ENCODE results near the gene NDUFV1. TPM values are rescaled to one million over a fixed set of nuclear protein-coding genes. Genes with fewer than 3 reads are reported as not detected.
A peak's percentile ranks its signal among the peaks of the same experiment; 100 is the strongest.

Gene NDUFV1
- total and polyA plus RNA-seq, 9 of the 15 experiments (the other 6 are each of a cell fraction or from before 2014, with no cell fraction given), result 10.8 to 423 (median 209) TPM

DNA sequence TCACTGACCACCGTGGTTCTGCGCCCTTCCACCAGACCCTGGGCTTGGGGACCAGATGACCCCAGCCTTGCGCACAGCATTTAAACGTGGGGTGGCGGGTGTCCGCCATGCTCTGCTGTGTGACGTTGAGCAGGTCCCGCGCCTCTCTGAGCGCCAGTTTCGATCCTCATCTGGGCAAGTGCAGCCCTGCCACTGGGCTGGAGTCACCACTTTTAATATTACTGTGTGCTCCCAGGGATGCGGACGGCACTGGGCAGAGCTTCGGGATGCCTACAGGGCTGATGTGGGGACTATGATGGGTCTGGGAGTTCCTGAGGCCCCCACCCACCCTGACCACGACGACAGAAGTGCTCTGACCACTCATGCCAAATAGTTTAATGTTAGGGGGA is 24.2 kb downstream of the NDUFV1 start (continued):
- TF ChIP-seq, protein P1, sequence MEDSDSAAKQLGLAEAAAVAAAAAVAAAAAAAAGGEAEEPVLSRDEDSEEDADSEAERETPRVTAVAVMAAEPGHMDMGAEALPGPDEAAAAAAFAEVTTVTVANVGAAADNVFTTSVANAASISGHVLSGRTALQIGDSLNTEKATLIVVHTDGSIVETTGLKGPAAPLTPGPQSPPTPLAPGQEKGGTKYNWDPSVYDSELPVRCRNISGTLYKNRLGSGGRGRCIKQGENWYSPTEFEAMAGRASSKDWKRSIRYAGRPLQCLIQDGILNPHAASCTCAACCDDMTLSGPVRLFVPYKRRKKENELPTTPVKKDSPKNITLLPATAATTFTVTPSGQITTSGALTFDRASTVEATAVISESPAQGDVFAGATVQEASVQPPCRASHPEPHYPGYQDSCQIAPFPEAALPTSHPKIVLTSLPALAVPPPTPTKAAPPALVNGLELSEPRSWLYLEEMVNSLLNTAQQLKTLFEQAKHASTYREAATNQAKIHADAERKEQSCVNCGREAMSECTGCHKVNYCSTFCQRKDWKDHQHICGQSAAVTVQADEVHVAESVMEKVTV (CRISPR knock-in tag; IDR thresholded peaks at IDR 0.05), result no peak
- peak; percentile 43; the same call in 1 of the 2 replicates for TF ChIP-seq DPF2 (IDR thresholded peaks at IDR 0.05)
- peak; percentile 21 to 80 for TF ChIP-seq KDM1A (IDR thresholded peaks at IDR 0.05)
- TF ChIP-seq PYGO2 (tag; IDR thresholded peaks at IDR 0.05), result no peak
- TF ChIP-seq TAF1 (IDR thresholded peaks at IDR 0.05; ENCODE audit: control insufficient read depth, extremely low read depth, insufficient read depth, low read length, severe bottlenecking), result no peak
- TF ChIP-seq, protein P2, sequence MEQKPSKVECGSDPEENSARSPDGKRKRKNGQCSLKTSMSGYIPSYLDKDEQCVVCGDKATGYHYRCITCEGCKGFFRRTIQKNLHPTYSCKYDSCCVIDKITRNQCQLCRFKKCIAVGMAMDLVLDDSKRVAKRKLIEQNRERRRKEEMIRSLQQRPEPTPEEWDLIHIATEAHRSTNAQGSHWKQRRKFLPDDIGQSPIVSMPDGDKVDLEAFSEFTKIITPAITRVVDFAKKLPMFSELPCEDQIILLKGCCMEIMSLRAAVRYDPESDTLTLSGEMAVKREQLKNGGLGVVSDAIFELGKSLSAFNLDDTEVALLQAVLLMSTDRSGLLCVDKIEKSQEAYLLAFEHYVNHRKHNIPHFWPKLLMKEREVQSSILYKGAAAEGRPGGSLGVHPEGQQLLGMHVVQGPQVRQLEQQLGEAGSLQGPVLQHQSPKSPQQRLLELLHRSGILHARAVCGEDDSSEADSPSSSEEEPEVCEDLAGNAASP (IDR thresholded peaks at IDR 0.05), result no peak
- no peak for TF ChIP-seq KDM4B (IDR thresholded peaks at IDR 0.05; ENCODE audit: borderline replicate concordance in 2 of 2, low read depth in 1 of 2)
- TF ChIP-seq, protein P3, sequence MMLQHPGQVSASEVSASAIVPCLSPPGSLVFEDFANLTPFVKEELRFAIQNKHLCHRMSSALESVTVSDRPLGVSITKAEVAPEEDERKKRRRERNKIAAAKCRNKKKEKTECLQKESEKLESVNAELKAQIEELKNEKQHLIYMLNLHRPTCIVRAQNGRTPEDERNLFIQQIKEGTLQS (IDR thresholded peaks at IDR 0.05), result peak; percentile 42
- TF ChIP-seq, protein P3 (CRISPR knock-in tag; conservative IDR thresholded peaks at IDR 0.05), result no peak
- no peak for TF ChIP-seq JUN (IDR thresholded peaks at IDR 0.05; ENCODE audit: borderline replicate concordance, low read depth, low read length)
- 0 out of 2 replicates have a peak, but pooled peaks have one; percentile 20 for TF ChIP-seq JUN (CRISPR knock-in tag; IDR thresholded peaks at IDR 0.05; ENCODE audit: borderline replicate concordance)
- TF ChIP-seq RBBP5 (IDR thresholded peaks at IDR 0.05; ENCODE audit: borderline replicate concordance, insufficient read depth, low read length, poor library complexity, severe bottlenecking), result no peak
- TF ChIP-seq, protein P4, sequence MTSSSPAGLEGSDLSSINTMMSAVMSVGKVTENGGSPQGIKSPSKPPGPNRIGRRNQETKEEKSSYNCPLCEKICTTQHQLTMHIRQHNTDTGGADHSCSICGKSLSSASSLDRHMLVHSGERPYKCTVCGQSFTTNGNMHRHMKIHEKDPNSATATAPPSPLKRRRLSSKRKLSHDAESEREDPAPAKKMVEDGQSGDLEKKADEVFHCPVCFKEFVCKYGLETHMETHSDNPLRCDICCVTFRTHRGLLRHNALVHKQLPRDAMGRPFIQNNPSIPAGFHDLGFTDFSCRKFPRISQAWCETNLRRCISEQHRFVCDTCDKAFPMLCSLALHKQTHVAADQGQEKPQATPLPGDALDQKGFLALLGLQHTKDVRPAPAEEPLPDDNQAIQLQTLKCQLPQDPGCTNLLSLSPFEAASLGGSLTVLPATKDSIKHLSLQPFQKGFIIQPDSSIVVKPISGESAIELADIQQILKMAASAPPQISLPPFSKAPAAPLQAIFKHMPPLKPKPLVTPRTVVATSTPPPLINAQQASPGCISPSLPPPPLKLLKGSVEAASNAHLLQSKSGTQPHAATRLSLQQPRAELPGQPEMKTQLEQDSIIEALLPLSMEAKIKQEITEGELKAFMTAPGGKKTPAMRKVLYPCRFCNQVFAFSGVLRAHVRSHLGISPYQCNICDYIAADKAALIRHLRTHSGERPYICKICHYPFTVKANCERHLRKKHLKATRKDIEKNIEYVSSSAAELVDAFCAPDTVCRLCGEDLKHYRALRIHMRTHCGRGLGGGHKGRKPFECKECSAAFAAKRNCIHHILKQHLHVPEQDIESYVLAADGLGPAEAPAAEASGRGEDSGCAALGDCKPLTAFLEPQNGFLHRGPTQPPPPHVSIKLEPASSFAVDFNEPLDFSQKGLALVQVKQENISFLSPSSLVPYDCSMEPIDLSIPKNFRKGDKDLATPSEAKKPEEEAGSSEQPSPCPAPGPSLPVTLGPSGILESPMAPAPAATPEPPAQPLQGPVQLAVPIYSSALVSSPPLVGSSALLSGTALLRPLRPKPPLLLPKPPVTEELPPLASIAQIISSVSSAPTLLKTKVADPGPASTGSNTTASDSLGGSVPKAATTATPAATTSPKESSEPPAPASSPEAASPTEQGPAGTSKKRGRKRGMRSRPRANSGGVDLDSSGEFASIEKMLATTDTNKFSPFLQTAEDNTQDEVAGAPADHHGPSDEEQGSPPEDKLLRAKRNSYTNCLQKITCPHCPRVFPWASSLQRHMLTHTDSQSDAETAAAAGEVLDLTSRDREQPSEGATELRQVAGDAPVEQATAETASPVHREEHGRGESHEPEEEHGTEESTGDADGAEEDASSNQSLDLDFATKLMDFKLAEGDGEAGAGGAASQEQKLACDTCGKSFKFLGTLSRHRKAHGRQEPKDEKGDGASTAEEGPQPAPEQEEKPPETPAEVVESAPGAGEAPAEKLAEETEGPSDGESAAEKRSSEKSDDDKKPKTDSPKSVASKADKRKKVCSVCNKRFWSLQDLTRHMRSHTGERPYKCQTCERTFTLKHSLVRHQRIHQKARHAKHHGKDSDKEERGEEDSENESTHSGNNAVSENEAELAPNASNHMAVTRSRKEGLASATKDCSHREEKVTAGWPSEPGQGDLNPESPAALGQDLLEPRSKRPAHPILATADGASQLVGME (CRISPR knock-in tag; IDR thresholded peaks at IDR 0.05), result no peak
- TF ChIP-seq GATA2 (CRISPR knock-in tag; IDR thresholded peaks at IDR 0.05), result no peak
- no peak for TF ChIP-seq CBX5 (IDR thresholded peaks at IDR 0.05; ENCODE audit: borderline replicate concordance, low read depth)
- no peak for TF ChIP-seq SAFB (IDR thresholded peaks at IDR 0.05; ENCODE audit: borderline replicate concordance, low read depth, low read length)
- TF ChIP-seq RFX1 (IDR thresholded peaks at IDR 0.05), result no peak
- TF ChIP-seq ZNF445 (CRISPR knock-in tag; IDR thresholded peaks at IDR 0.05; ENCODE audit: low read depth), result no peak
- no peak for TF ChIP-seq SAP30 (IDR thresholded peaks at IDR 0.05; ENCODE audit: borderline replicate concordance, insufficient read depth, low read depth, low read length, poor library complexity, severe bottlenecking)
